Islet precursor cell (in vitro differentiated cells): ENCODE results near the gene EXOC4.
"Not testable (repeated sequence)": the region's sequence is repeated elsewhere in the genome, so short reads cannot be mapped to it uniquely, and the experiment has no call there.

Experiments
- DNase-seq: peaks from one replicate; pipeline ENCODE4 v3.0.0-alpha.2; 2018

EXOC4 gene

GRCh38 chr7:133773601-133774000, 520.7 kb downstream of the EXOC4 start:
- no peak for DNase-seq

GRCh38 chr7:133775201-133775600, 522.3 kb downstream of the EXOC4 start:
- no peak for DNase-seq

DNA sequence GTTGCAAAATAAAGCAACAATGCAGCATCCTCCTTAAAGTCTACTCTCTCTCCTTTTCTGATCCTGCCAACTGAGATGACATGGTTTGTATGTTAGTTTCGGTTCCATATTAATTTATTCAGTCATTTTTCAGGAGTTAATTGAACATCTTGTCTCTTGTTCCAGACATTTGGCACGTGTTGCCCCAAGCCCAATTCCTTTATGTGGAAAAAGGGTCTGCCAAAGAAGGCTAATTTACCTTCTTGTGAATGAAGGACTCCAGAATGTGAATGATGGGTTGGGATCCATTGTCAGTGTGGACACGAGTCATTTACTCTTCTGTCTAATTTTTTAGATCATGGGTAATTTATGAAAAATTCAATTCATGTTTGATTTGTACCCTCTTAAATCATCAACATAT, 523.4 kb downstream of the EXOC4 start:
- DNase-seq = no peak

GRCh38 chr7:133777701-133778100, 524.8 kb downstream of the EXOC4 start:
- no peak for DNase-seq

DNA sequence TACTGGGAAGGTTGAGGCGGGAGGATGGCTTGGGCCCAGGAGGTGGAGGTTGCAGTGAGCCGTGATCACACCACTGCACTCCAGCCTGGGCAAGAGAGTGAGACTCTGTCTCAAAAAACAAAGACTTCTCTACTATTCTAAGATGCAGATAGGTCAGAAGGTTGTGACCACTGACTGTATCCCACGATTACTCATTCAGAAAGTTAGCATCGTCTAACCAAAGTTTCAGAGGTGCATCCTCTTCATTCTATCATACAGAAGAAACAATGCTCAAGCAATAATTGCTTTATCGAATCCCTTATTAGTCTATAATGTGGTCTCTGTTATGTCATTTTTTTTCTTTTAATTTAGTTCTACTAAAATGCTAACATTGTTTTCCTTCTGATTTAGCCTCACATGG, 525.6 kb downstream of the EXOC4 start:
- DNase-seq = no peak

DNA sequence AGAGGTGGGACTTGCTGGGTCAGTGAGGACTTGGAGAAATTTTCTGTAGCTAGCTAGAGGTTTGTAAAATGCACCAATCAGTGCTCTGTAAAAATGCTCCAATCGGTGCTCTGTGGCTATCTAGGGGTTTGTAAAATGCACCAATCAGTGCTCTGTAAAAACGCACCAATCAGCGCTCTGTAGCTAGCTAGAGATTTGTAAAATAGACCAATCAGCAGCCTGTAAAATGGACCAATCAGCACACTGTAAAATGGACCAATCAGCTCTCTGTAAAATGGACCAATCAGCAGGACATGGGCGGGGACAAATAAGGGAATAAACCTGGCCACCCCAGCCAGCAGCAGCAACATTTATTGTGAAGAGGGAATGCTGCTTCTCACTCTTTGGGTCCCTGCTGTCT, 526.7 kb downstream of the EXOC4 start:
- DNase-seq = not testable (repeated sequence)

DNA sequence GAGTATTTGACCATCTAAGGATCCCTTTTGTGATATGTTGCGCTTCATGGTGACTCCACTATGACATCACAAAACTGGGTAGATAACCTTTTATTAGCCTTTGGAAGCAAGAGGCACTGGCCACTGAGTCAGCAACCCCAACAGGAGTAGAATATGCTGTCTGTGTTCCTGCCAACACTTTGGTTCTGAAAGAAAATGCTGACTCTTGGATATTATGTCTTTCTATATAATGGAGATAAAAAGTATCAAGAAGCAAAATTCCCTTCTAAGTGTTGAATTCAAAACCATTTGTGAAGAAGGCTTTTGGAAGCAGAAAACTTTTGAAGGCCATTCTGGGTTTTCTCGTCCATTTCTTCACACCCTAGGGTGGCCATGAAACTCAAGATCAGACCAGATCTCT, 528.0 kb downstream of the EXOC4 start:
- DNase-seq = no peak

- no peak for DNase-seq
Measured at GRCh38 chr7:133781486-133782090, 528.7 kb downstream of the EXOC4 start.

DNA sequence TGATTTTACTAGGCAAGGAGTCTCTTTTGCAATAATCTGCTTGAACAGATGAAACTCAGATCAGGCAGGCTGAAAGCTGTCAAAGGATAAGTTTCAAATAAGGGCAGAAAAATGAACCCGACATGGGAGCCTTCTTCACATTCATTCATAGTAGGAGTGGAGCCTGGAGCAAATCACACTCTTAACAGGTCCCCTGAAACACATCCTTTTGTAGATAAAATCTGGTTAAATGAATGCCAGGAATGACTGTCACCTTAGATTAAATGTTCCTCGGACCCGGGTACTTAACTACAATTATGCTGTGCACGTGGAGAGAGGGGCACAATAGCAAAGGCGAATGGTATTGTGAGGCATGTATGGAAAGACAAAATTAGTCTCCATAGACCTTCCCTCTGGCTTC, 529.6 kb downstream of the EXOC4 start:
- no peak for DNase-seq

DNA sequence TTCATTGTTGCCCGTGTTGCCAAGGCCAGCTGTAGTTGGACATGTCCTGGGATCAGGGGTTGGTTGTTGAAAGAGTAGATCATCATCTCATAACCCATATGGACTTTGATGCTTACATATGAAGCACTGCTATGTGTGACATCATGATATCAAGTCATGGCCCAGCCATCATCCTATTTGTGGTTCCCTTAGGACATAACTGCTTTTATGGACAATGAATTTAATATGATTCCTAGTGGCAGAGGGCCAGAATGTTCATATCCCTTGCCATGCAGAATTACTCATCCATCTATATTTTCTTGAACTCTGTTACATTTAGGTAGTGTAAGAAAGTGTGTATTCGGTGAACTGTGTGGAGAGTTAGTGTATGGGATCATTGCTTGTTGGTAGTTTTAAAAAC, 530.4 kb downstream of the EXOC4 start:
- DNase-seq = no peak

DNA sequence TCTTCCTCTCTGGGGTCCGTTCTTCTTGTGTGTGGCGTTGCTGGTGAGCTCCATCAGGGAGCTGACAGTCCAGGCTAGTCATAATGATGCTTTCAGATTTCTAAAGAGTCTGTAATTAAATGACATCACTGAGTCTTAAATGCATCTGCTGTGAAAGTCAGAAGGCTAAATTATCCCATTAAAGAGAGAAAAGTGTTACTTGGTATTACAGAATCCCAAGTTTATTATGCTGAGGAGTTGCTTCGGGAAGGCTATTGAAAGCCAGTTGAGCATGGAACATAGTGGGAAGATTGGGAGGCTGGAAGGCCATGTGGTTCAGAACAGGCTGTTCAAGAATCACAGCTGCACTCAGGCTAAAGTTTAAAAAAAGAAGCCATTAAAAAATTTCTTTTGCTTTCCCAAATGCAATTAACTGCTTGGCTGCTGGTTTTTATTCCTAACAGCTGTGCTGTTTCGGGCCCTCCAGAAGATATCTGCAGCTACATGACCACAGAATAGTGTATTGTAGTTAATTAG, 531.7 kb downstream of the EXOC4 start:
- no peak for DNase-seq

- no peak for DNase-seq
Measured at GRCh38 chr7:133786401-133786937, 533.6 kb downstream of the EXOC4 start.

GRCh38 chr7:133789974-133790373, 537.1 kb downstream of the EXOC4 start:
- DNase-seq = no peak

GRCh38 chr7:133790911-133791310, 538.0 kb downstream of the EXOC4 start:
- no peak for DNase-seq

DNA sequence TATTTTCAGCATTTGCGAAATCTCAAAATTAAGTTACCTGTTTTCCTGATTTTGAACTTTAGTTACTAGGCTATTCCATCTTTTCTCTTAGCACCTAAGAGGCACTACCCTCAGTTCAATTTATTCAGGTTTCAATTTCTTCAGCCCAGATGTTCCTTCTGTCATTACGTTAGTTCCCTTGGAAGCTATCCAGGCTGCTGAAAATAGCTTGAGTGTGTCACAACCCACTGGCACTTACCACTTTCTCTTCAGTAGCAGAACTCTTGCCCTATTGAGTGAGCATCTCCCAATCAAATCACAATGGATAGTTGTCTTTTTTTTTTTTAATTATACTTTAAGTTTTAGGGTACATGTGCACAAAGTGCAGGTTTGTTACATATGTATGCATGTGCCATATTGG, 541.6 kb downstream of the EXOC4 start:
- no peak for DNase-seq

GRCh38 chr7:133795068-133795665, 542.3 kb downstream of the EXOC4 start:
- DNase-seq = no peak

- DNase-seq = no peak
Measured at GRCh38 chr7:133796782-133797745, 544.2 kb downstream of the EXOC4 start.

GRCh38 chr7:133797818-133798520, 545.1 kb downstream of the EXOC4 start:
- DNase-seq = no peak

GRCh38 chr7:133801341-133801740, 548.5 kb downstream of the EXOC4 start:
- DNase-seq = no peak

- DNase-seq = no peak
Measured at GRCh38 chr7:133804127-133804526, 551.2 kb downstream of the EXOC4 start.

DNA sequence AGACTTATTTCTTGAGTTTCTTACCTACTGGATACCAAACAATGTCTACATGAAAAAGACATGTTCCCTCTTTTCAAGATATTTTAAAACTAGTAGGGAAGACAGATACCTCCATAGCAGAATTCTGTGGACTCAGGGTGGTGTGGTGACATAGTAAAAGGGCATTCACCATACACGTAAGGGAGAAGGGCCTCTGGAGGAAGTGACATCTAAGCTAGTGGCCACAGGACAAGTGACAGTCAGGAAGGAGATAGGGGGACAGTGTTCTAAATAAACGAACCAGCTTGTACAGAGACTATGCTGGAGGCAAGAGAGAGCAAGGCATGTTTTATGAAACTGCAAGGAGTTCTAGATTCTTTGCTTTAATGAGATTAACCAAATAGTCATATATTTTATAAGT, 552.5 kb downstream of the EXOC4 start:
- no peak for DNase-seq

- DNase-seq = no peak
Measured at GRCh38 chr7:133807624-133808492, 555.0 kb downstream of the EXOC4 start.
